HepG2 (cell line): ENCODE measurements around the gene ZNF782. TPM values are rescaled to one million over a fixed set of nuclear protein-coding genes. Genes with fewer than 3 reads are reported as not detected.

ENCODE experiments used
- HNF1B ChIP-seq: sonication (generic); formaldehyde crosslinking; IDR thresholded peaks from 2 replicates; pipeline ENCODE4 v1.5.1; 2020; ENCODE audit warnings: mild to moderate bottlenecking, moderate library complexity, missing genetic modification reagents
- HNRNPUL1 ChIP-seq: fragments of 200-400 bp; formaldehyde crosslinking; IDR thresholded peaks from 2 replicates; pipeline ENCODE4 v1.6.1; 2017; ENCODE audit warnings: low read depth, mild to moderate bottlenecking, low read length, moderate library complexity
- PATZ1 ChIP-seq: sonication (generic); formaldehyde crosslinking; IDR thresholded peaks from 2 replicates; pipeline ENCODE4 v1.4.0; 2020; ENCODE audit warnings: missing genetic modification reagents
- RXRB ChIP-seq: IDR thresholded peaks from 2 replicates; pipeline ENCODE4 v1.6.1; 2016; ENCODE audit warnings: borderline replicate concordance, missing genetic modification reagents, missing compliant biosample characterization
- SMAD1 ChIP-seq: sonication (generic); formaldehyde crosslinking; IDR thresholded peaks from 2 replicates; pipeline ENCODE4 v1.4.0; 2020; ENCODE audit warnings: missing genetic modification reagents, low read depth, mild to moderate bottlenecking, borderline replicate concordance
- STAT6 ChIP-seq: sonication (generic); formaldehyde crosslinking; IDR thresholded peaks from 2 replicates; pipeline ENCODE4 v1.4.0; 2020; ENCODE audit warnings: missing genetic modification reagents, mild to moderate bottlenecking, borderline replicate concordance
- TAF1 ChIP-seq: sonication (generic); formaldehyde crosslinking; IDR thresholded peaks from 2 replicates; pipeline ENCODE4 v1.4.0; 2020; ENCODE audit warnings: missing genetic modification reagents
- ZBTB2 ChIP-seq: sonication (generic); formaldehyde crosslinking; IDR thresholded peaks from 2 replicates; pipeline ENCODE4 v1.8.0; 2022; ENCODE audit warnings: low read depth, missing genetic modification reagents
- ZBTB25 ChIP-seq: IDR thresholded peaks from 2 replicates; pipeline ENCODE4 v1.6.1; 2018; ENCODE audit warnings: missing genetic modification reagents
- ZNF256 ChIP-seq: sonication (generic); formaldehyde crosslinking; conservative IDR thresholded peaks from 2 replicates; pipeline ENCODE4 v1.4.0; 2020; ENCODE audit warnings: missing genetic modification reagents
- ZNF260 ChIP-seq: sonication (generic); formaldehyde crosslinking; IDR thresholded peaks from 2 replicates; pipeline ENCODE4 v1.4.0; 2020; ENCODE audit warnings: missing genetic modification reagents, low read depth, mild to moderate bottlenecking, borderline replicate concordance
- ZNF354B ChIP-seq: sonication (generic); formaldehyde crosslinking; IDR thresholded peaks from 2 replicates; pipeline ENCODE4 v1.8.0; 2022; ENCODE audit warnings: mild to moderate bottlenecking, missing genetic modification reagents
- ZNF432 ChIP-seq: sonication (generic); formaldehyde crosslinking; IDR thresholded peaks from 2 replicates; pipeline ENCODE4 v1.5.0; 2020; ENCODE audit warnings: missing genetic modification reagents, mild to moderate bottlenecking, borderline replicate concordance
- ZNF44 ChIP-seq: sonication (generic); formaldehyde crosslinking; IDR thresholded peaks from 2 replicates; pipeline ENCODE4 v1.5.1; 2020; ENCODE audit warnings: mild to moderate bottlenecking, missing genetic modification reagents
- ZNF614 ChIP-seq: IDR thresholded peaks from 2 replicates; pipeline ENCODE4 v1.6.1; 2018; ENCODE audit warnings: missing biosample characterization, missing genetic modification reagents, inconsistent platforms, borderline replicate concordance
- ZNF782 ChIP-seq: sonication (generic); formaldehyde crosslinking; IDR thresholded peaks from 2 replicates; pipeline ENCODE4 v1.4.0; 2020; ENCODE audit warnings: missing genetic modification reagents, mild to moderate bottlenecking, borderline replicate concordance
- ZNF790 ChIP-seq: sonication (generic); formaldehyde crosslinking; IDR thresholded peaks from 2 replicates; pipeline ENCODE4 v1.8.0; 2022; ENCODE audit warnings: missing genetic modification reagents, mild to moderate bottlenecking, borderline replicate concordance
- ZNF816 ChIP-seq: sonication (generic); formaldehyde crosslinking; IDR thresholded peaks from 2 replicates; pipeline ENCODE4 v1.8.0; 2022; ENCODE audit warnings: missing genetic modification reagents, mild to moderate bottlenecking, borderline replicate concordance
- ZSCAN5A ChIP-seq: sonication (generic); formaldehyde crosslinking; IDR thresholded peaks from 2 replicates; pipeline ENCODE4 v1.8.0; 2022; ENCODE audit warnings: mild to moderate bottlenecking, missing genetic modification reagents, borderline replicate concordance
- ZSCAN9 ChIP-seq: IDR thresholded peaks from 2 replicates; pipeline ENCODE4 v1.6.1; 2016; ENCODE audit warnings: borderline replicate concordance
- polyA plus RNA-seq, 8 experiments: library from polyadenylated mRNA; depleted of rRNA in 3 of 8; stranded (reverse) in 7 of 8; unstranded in 1 of 8; fragments of >200 nt; fragmentation: Illumina TruSeq in 4 of 8; extraction: Trizol in 4 of 8; gene quantifications; 2 replicates each; pipeline versions ENCODE4 v1.2.1 to v1.2.3, GENCODE V29; 2011 to 2016; ENCODE audit warnings: low read depth in 4 of 8, missing spikeins in 1 of 8, mixed read lengths in 1 of 8; ENCODE audit not compliant: insufficient read depth in 1 of 8
- total RNA-seq, 5 experiments: library from RNA; depleted of rRNA; stranded (reverse); fragments of >200 nt; fragmentation: Illumina TruSeq; extraction: Trizol; gene quantifications; 2 replicates each; pipeline ENCODE4 v1.2.3, GENCODE V29; 2016; ENCODE audit warnings: low read depth in 1 of 5

Gene ZNF782
- total and polyA plus RNA-seq, 2 of the 13 experiments (the other 11 are each of a cell fraction or from before 2014, with no cell fraction given): 1.4 to 4.9 TPM

- no peak for TF ChIP-seq STAT6
- no peak for TF ChIP-seq ZNF432 (CRISPR knock-in tag)
- TF ChIP-seq ZNF44: no peak
- no peak for TF ChIP-seq ZSCAN5A (CRISPR knock-in tag)
- TF ChIP-seq HNF1B: no peak
- 0 out of 2 replicates have a peak, but pooled peaks have one; percentile 12 for TF ChIP-seq PATZ1 (CRISPR knock-in tag)
- TF ChIP-seq TAF1 (CRISPR knock-in tag): no peak
- no peak for TF ChIP-seq ZNF782 (CRISPR knock-in tag)
- no peak for TF ChIP-seq ZNF260 (CRISPR knock-in tag)
- TF ChIP-seq ZNF816 (CRISPR knock-in tag): 0 out of 2 replicates have a peak, but pooled peaks have one; percentile 29
- no peak for TF ChIP-seq ZSCAN9 (CRISPR knock-in tag)
- TF ChIP-seq ZBTB2: no peak
- TF ChIP-seq ZNF256 (CRISPR knock-in tag): no peak
- no peak for TF ChIP-seq ZNF614 (CRISPR knock-in tag)
- TF ChIP-seq ZNF354B: no peak
- TF ChIP-seq SMAD1 (CRISPR knock-in tag): no peak
- TF ChIP-seq HNRNPUL1: no peak
- no peak for TF ChIP-seq ZNF790
- no peak for TF ChIP-seq ZBTB25 (CRISPR knock-in tag)
- TF ChIP-seq RXRB (CRISPR knock-in tag): no peak
Observed at GRCh38 chr9:96858670-96859069, 4.4 kb upstream of the ZNF782 start (continued).
